GM12891 (cell line): ENCODE data around the gene LDLRAD3.
A peak's percentile ranks its signal among the peaks of the same experiment; 100 is the strongest.

Experiments
- DNase-seq: peaks from one replicate; pipeline ENCODE4 v3.0.0; 2011; ENCODE audit warnings: low spot score; ENCODE audit not compliant: insufficient read length
- FAIRE-seq: peaks from 2 replicates; lab custom pipeline; 2011; peaks lifted over from hg19 to GRCh38; lab: Jason Lieb, UNC
- PAX5 ChIP-seq: IDR thresholded peaks from 2 replicates; pipeline ENCODE4 v1.6.1; 2011; ENCODE audit warnings: low read length, moderate library complexity, mild to moderate bottlenecking; ENCODE audit not compliant: insufficient read depth, severe bottlenecking
- POLR2A ChIP-seq: IDR thresholded peaks from 2 replicates; pipeline ENCODE4 v1.6.1; 2011; ENCODE audit warnings: low read depth, low read length, control low read depth
- POLR2AphosphoS5 ChIP-seq: IDR thresholded peaks from 2 replicates; pipeline ENCODE4 v1.6.1; 2011; ENCODE audit warnings: low read depth, low read length, control low read depth
- POU2F2 ChIP-seq: IDR thresholded peaks from 2 replicates; pipeline ENCODE4 v1.6.1; 2011; ENCODE audit warnings: low read depth, mild to moderate bottlenecking, control low read depth, low read length, moderate library complexity
- SPI1 ChIP-seq: IDR thresholded peaks from 2 replicates; pipeline ENCODE4 v1.6.1; 2011; ENCODE audit warnings: low read depth, low read length, control low read depth
- TAF1 ChIP-seq: IDR thresholded peaks from 2 replicates; pipeline ENCODE4 v1.6.1; 2011; ENCODE audit warnings: low read depth, low read length, control low read depth

Gene LDLRAD3

DNA sequence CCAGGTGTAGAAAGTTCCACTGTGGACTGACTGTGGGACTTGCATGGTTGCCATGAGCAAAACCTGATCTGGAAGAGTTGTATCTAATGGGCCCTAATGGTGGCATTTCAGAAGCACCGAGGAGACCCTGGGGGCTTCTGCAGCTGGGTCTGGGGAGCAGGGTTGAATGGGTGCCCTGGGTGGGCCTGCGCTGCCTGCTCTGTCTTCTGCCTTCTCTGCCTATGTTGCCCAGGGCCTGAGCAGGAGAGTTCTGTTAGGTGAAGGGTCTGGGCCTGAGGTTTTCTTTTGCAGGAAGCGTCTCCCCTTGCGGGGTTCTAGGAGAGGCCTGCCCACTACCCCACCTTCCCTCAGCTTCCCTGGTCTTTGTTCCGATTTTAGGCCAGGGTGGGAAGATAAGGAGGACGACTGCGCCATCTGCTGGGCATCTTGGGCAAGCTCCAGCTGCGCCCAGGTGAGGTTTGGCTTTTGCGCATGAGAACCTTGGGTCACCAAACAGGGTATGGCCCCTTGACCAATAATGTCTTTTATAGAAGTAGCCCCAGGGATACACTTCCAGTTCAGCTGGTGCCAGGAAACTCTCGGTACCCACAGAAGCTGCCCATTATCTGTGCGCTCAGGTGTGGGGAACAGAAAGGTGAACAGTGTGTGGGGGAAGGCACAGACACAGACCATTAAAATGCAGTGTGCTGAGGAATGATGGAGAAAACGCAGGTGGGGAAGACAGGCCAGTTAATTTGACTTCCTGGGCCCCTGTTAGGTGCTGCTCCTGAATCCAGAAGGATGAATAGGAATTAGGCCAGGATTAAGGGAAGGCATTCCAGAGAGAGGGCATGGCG, 322.1 kb downstream of the LDLRAD3 start:
- FAIRE-seq (peak; percentile 97), DNase-seq (peak; percentile 49)

DNA sequence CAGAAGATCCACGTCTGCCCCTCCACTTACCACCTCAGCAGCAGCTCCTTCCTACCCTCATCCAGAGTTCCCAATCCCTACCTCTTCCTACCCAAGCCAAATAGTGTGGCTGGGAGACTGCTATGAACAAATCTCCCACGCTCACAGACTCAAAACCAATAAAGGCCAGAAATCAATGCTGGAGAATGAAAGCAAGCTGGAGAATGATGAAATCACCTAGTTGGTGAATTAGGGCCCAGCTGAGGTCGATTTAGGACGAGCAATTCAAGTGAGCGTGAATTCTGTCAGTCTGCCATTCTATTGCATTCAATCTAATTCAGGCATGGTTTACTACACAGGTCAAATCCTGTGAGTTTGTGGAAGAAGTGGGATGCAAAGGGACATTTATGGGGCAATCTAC, 322.9 kb downstream of the LDLRAD3 start:
- TF ChIP-seq TAF1 (no peak), POLR2A (no peak), POU2F2 (no peak), PAX5 (no peak), SPI1 (no peak), POLR2AphosphoS5 (no peak)
- FAIRE-seq (no peak), DNase-seq (no peak)

More for the DNA sequence above, 322.1 kb downstream of the LDLRAD3 start:
- no peak for TF ChIP-seq POU2F2
- no peak for TF ChIP-seq SPI1
- no peak for TF ChIP-seq POLR2A
- TF ChIP-seq TAF1 = no peak
- no peak for TF ChIP-seq PAX5
- TF ChIP-seq POLR2AphosphoS5 = no peak

DNA sequence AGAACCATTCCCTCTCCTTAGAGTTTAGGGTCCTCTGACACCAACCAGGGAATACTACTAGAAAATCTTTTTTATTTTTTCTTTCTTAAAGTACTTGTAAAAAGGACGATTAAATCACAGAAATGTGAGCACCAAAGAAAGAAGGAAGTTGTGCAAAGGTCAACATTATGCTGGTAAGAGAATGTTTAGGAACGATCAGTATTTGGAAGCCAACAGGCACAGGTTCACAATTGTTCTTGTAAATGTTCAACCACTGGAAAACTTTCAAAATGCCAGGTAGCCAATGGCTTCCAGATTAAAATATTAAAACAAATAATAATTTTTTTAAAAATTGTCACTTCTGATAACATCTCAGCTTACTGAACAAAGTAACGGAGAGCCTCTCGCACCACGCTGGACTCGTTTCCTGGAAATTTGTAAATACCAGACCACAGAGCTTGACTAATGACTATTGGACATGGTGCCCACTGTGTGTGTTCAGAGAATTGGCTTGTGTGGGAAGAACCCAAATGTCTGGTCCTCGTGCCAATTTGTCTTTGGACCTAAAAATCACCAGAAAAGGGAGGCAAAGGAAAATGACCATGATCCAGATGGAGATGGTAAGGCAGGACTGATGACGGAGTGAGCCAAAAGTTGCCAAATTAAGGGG, 324.6 kb downstream of the LDLRAD3 start:
- no peak for TF ChIP-seq POLR2A
- no peak for TF ChIP-seq SPI1
- TF ChIP-seq POU2F2 = no peak
- no peak for FAIRE-seq
- DNase-seq = no peak

DNA sequence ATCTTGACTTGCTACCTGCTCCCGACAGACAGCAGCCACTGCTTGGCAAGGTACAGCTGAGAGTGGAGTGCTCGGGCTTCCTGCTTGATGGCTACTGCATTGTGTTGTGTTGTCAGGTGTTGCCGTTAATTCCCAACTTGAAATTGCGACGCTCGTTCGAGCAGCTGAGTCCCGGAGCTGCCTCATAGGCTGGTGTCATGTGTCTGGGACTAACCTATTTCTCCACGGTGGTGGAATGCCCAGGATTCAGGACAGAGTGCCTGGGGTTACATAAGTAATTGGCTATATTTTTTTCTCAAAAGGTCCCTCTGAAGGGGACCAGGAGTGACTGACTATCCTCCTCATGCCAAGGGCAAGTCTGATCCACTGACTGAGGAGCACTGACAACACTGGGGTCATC, 326.8 kb downstream of the LDLRAD3 start:
- TF ChIP-seq POLR2A (no peak), POU2F2 (no peak), SPI1 (no peak), POLR2AphosphoS5 (no peak), TAF1 (no peak), PAX5 (no peak)
- no peak for DNase-seq
- FAIRE-seq = no peak

DNA sequence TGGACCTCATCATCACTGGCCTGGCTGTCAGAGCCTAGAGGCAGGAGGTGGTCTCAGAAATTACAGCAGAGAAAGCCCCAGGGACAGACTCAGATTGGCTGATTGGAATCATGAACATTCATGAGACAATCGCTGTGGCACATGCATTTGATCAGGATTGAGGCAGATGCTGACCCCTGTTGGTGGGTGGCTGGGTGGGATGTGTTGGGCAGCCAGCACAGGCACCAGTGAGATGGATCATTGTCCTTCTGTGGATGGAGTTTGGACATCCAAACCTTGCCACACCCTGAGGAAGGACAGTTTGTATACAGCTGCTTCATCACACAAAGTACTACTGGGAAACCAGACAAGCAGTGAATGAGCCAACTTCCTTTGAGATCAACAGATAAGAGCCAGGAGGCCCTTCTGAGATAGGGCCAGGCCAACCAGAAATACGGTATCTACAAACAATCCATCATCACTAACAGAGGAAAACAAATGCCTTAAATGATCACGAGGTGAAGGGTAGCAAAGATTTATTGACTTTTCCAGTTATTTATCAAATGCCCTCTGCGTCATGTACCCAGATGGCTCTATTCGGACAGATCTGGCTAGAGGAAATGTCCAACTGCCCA, 328.0 kb downstream of the LDLRAD3 start:
- DNase-seq (no peak), FAIRE-seq (no peak)
- TF ChIP-seq POLR2AphosphoS5 (no peak), SPI1 (no peak), POLR2A (no peak), TAF1 (no peak), POU2F2 (no peak), PAX5 (no peak)

DNA sequence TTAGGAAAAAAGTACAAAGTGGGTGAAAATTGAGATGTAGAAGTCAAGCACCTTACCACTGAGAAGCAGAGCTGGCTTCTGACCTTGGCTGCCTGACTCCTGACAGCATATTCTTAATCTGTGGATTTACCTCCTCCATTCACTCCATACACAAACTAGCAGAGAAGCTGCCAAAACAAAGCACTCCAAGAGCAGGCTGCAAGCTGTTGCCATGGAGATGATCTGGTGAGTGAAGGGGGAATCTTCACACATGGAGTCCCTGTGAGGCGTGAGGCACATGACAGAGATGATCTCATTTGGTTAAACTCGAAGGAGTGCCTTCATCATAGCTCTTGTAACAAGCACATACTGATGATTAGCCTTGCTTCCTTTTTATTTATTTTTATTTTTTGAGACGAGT, 329.2 kb downstream of the LDLRAD3 start:
- no peak for TF ChIP-seq POLR2AphosphoS5
- TF ChIP-seq TAF1 = no peak
- no peak for TF ChIP-seq SPI1
- no peak for TF ChIP-seq POU2F2
- TF ChIP-seq PAX5 = no peak
- no peak for TF ChIP-seq POLR2A
- no peak for DNase-seq

DNA sequence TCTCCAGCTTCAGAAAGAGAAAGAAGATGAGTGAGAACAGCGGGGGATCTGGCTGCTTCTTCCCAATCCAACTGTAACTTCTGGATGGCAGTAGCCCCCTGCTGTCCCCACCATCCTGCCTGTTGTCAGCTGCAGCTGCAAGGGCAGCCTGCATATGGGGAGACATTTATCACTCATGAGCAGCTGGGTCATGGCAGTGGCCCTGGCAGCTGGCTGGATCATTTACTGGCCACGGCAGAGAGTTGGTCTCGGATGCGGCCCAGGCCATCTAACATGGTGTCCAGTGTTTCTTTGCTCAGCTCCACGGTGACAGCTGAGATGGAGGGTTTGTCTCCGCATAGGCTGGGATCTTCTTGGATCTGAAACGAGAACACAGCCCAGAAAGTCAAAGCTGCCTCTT, 330.6 kb downstream of the LDLRAD3 start:
- FAIRE-seq (no peak), DNase-seq (no peak)
- TF ChIP-seq TAF1 = no peak
- TF ChIP-seq POLR2A = no peak
- TF ChIP-seq PAX5 = no peak
- no peak for TF ChIP-seq SPI1
- no peak for TF ChIP-seq POU2F2

More for the DNA sequence above, 329.2 kb downstream of the LDLRAD3 start:
- FAIRE-seq = no peak

DNA sequence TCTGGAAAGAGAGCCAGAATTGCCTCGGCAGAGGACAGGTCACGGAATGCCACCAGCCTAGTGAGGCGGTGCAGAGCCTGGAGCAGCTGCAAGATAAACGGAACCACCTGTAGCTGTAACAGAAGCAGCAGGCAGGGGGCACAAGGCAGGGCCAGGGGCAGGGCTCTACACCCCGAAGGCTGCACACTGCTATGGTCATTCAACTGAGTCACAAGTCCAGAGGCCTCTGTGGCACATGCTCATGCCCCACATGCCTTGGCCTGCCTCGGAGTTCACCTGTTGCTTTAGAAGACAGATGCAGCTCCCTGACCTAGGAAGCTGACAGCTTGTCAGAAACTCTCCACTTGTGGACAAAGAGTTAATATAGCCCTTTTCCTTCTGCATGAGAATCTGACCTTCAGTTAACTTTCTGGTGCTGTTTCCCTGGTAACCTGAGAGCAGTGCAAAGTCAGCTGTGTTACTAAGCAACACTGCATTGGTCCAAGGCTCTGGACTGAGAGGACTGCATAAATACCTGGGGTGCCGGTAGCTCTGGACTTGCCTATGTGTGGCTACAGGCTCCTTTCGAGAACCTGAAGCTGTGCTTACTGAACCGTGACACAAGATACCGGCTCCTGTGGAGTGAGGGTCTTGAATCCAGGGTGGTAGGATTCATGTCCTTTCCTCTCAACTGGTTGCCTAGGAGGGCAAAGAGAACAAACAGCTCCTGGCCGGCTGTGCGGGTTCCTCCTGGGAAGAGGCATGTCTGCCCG, 334.8 kb downstream of the LDLRAD3 start:
- FAIRE-seq (no peak), DNase-seq (no peak)
- TF ChIP-seq PAX5 (peak; percentile 27), TAF1 (no peak)

DNA sequence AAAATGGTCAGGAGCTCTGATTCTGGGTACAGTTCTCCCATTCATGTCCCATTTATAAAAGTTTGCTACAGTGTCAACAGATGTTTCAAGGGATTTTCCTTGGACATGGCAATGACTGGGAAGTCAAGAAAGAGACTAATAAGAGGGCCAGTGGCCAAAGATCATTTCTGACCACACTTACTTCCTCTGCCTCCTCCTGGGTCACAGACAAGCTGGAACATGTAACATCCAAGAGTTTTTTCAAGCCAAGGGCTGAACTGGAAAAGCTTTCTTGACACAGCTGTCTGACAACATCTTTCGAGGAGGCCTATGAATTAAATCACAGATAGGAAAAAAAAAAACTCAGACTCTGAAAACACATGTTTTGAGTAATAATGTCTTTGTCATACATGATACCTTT, 336.7 kb downstream of the LDLRAD3 start:
- no peak for FAIRE-seq
- TF ChIP-seq POLR2AphosphoS5 = no peak
- no peak for TF ChIP-seq POLR2A
- no peak for TF ChIP-seq SPI1
- TF ChIP-seq POU2F2 = no peak
- TF ChIP-seq PAX5 = no peak
- no peak for TF ChIP-seq TAF1
- DNase-seq = no peak
